ENCODE data around the gene P2RX4.
"Not testable (repeated sequence)": the region's sequence is repeated elsewhere in the genome, so short reads cannot be mapped to it uniquely, and the experiment has no call there.

Gene P2RX4

DNA sequence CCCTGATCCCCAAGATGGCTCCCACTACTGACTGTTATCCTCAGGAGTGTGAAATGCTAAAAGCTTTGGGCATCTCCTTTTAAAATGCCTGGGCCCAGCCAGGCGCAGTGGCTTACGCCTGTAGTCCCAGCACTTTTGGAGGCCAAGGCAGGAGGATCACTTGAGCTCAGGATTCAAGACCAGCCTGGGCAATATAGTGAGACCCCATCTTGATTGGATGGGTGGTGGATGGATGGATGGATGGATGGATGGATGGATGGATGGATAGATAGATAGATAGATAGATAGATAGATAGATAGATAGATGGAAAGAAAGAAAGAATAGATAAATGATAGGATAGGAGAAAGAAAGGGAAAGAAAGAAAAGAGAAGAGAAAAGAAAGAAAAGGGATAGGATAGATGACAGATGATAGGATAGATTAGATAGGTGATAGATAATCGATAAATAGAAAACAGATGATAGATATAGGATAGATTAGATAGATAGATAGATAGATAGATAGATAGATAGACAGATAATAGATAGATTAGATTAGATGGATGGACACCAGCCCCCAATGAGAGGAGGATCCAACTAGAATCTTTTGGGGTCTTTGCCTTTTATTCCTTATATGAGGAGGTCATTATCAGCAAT lies 9.5 kb downstream of the P2RX4 start:
- no peak for FAIRE-seq

DNA sequence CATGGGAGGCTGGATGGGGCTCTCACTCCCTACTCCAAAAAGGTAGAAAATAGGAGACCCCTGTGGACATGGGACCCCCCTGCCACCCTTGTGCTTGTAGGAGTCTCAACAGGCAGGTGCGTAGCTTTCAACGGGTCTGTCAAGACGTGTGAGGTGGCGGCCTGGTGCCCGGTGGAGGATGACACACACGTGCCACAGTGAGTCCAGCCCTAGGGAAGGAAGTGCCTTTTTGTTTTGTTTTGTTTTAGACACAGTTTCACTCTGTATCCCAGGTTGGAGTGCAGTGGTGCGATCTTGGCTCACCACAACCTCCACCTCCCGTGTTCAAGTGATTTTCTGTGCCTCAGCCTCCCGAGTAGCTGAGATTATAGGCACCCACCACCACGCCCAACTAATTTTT lies 12.9 kb downstream of the P2RX4 start:
- DNase-seq (ENCODE audit: low spot score) (no peak), FAIRE-seq (no peak)

More for the DNA sequence above, 9.5 kb downstream of the P2RX4 start:
- DNase-seq (ENCODE audit: low spot score): no peak

DNA sequence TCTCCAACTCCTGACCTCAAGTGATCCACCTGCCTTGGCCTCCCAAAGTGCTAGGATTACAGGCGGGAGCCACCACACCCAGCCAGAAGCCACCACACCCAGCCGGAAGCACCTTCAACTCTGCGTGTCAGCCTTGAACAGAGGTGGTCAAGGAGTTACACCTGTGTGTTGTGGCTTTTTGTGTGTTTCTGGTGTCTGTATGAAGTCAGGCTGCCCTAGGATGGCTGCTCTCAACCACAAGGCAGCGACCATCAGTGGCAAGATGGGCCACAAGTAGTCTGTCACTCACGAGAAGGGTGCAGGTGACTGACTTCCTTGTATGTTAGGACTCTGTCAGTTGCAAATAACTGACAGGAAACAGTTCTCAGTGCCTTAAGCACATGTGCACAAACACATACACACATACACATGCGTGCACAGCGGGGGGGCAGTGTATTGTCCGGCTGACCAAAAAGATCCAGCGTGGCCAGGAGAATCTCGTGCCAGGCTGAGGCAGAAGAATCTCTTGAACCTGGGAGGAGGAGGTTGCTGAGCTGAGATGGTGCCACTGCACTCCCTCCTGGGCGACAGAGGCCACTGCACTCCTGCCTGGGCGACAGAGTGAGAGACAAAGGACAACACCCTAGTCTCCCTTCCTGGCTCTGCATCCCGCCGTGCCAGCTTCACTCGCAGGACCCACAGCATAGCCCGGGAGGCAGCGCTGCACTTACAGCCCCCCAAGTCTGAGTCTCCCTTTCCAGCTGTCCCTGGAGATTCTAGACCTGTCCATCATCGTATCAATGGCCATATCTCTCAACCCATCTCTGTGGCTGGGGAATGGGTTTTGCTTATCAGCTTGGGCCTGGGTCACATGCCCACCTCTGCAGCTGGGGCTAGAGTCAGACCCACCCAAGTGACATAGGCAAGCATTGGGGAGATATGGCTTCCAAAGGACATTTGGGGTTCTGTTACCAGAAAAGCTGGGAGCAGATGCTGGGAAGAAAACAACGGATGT lies 13.7 kb downstream of the P2RX4 start:
- DNase-seq (ENCODE audit: low spot score) (no peak), FAIRE-seq (no peak)

DNA sequence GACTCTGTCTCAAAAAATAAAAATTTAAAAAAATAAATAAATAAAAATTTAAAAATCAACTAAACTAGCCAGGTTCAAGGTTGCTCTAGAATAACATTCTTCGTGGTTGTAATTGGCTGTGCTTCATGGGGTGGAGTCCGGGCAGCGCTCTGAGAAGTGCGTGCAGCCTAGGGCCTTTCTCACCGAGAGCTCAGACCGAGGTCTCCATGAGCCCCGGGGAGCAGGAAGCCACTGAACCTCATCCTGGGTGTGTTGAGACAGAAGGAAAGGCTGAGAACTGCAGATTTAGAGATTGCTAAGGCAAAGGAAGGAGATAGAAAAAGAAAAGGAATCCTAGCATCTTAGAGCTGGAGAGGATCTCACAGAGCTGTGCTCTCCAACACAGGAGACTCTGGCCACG lies 14.7 kb downstream of the P2RX4 start:
- DNase-seq (ENCODE audit: low spot score) (no peak), FAIRE-seq (no peak)

DNA sequence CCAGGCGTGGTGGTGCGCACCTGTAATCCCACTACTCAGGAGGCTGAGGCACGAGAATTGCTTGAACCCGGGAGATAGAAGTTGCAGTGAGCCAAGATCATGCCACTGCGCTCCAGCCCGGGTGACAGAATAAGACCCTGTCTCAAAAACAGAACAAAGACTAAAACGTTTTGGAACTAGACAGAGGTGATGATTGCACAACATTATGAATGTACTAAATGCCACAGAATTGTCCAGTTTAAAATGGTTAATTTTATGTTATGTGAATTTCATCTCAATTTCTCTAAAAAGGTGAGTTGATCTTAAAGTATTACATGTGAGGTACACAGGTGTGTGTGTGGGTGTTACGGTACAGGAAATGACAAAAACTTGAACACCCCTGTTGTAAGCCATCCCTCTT lies 16.5 kb downstream of the P2RX4 start:
- FAIRE-seq: no peak

DNA sequence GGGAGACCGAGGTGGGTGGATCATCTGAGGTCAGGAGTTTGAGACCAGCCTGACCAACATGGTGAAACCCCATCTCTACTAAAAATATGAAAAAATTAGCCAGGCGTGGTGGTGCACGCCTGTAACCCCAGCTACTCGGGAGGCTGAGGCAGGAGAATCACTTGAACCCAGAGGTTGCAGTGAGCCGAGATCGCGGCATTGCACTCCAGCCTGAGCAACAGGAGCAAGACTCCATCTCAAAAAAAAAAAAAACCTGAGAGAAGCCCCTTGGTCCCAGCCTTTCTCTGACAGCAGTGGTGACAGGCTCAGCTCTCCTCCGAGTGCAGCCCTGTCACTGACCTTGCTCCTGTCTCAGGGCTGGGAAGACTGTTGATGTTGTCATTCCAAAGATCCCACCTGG lies 16.9 kb downstream of the P2RX4 start:
- not testable (repeated sequence) for FAIRE-seq; DNase-seq (ENCODE audit: low spot score)

More for the DNA sequence above, 16.5 kb downstream of the P2RX4 start:
- no peak for DNase-seq (ENCODE audit: low spot score)

DNA sequence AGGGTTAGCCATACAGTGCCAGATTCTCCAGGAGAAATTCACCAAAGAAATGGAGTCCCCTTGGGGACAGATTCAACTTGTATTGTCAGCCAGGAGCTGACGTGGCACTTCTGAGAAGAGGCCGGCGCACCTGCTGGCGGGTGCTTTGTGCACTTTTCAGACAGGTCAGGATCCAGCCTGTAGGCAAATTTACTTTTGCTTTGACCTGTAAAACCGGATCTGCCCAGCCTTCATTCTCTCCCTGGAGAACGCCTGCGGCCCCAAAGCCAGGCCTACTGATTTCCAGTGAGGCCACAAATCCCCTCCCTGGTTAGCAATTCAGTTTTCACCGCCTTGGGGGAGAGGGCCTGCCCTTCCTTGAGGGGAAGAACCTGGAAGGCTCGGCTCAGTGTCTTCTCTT lies 17.4 kb downstream of the P2RX4 start:
- no peak for FAIRE-seq

DNA sequence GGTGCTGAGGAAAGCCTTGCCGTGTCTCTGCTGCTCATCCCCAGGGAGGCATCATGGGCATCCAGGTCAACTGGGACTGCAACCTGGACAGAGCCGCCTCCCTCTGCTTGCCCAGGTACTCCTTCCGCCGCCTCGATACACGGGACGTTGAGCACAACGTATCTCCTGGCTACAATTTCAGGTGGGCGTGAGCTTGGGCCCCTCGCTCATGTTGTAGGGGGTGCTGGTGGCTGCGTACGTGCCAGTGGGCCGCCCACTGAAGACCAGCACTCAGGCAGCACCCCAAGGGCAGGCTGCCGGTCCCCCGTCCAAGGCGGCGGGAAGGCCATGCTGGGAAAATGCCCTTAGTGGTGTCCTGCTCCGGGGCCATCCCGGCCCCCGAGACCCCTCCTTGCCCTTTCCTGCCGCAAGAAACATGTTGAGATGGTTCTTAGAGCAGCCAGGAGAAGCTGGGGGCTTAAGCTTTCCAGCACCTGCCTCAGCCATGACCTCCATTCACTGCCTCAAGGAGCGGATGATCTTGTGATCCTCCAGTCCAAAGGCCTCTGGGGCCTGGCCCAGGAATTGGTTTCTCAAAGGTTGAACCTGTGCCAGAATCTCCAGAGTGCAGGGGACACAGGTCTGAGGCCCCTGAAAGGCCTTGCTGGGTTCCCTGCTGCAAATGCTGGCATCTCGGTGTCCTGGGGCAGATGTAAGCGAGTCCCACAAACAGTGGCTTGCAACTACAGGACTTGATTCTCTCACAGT lies 19.2 kb downstream of the P2RX4 start:
- FAIRE-seq: no peak

More for the DNA sequence above, 17.4 kb downstream of the P2RX4 start:
- no peak for DNase-seq (ENCODE audit: low spot score)

DNA sequence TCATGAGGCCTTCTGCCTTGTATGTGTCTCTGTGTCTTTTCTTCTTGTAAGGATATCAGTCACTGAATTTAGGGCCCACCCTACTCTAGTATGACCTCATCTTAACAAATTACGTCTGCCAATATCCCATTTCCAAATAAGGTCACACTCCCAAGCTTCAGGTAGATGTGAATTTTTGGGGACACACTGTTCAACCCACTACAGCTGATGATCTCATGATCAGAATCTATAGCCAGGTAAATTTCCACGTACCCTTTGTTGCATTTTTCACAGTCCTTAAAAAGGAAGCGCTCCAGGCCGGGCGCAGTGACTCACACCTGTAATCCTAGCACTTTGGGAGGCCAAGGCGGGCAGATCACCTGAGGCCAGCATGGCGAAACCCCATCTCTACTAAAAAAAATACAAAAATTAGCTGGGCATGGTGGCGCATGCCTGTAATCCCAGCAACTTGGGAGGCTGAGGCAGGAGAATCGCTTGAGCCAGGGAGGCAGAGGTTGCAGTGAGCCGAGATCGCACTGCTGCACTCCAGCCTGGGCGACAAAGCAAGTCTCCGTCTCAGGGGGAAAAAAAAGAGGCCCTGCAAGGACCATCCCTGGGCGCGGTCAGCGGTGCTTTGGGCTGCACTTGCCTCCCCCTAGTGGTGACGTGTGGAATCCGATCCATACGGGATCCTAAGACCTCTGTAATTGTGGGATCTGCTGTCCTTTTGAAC lies 20.1 kb downstream of the P2RX4 start:
- not testable (repeated sequence) for FAIRE-seq

More for the DNA sequence above, 19.2 kb downstream of the P2RX4 start:
- no peak for DNase-seq (ENCODE audit: low spot score)

DNA sequence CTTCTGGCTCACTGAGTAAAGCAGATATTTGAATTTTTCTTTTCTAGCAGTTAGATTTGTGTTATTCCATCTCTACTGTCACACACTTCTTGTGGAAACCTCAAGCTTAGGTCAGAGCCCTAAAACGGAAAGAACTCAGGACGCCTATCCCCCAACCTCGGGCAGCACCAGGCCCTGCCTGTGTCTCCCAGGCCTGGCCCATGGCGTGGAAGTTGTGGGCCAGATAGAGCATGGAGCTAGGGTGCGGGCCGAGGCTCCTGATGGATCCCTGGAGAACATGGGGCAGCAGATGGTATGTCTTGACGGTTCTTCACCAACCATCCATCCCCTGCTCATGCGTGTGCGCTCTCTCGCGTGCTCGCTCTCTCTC lies 20.6 kb downstream of the P2RX4 start:
- DNase-seq (ENCODE audit: low spot score) (no peak), FAIRE-seq (no peak)

More for the DNA sequence above, 20.1 kb downstream of the P2RX4 start:
- DNase-seq (ENCODE audit: low spot score): peak; percentile 86

DNA sequence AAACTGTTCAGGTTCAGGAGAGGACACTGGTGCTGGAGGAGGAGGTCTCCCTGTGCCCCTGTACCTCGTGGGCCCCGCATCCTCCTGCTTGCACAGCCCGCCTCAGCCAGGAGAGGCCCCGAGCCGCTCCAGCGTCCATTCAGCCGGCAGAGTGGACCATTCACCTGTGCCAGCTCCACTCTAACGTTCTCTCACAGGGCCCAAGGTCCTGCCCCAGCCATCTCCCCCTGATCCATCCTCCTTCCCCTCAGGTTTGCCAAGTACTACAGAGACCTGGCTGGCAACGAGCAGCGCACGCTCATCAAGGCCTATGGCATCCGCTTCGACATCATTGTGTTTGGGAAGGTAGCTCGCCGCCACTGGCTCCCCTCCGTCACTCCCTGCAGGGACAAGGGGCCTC lies 22.2 kb downstream of the P2RX4 start:
- FAIRE-seq (no peak), DNase-seq (ENCODE audit: low spot score) (no peak)

DNA sequence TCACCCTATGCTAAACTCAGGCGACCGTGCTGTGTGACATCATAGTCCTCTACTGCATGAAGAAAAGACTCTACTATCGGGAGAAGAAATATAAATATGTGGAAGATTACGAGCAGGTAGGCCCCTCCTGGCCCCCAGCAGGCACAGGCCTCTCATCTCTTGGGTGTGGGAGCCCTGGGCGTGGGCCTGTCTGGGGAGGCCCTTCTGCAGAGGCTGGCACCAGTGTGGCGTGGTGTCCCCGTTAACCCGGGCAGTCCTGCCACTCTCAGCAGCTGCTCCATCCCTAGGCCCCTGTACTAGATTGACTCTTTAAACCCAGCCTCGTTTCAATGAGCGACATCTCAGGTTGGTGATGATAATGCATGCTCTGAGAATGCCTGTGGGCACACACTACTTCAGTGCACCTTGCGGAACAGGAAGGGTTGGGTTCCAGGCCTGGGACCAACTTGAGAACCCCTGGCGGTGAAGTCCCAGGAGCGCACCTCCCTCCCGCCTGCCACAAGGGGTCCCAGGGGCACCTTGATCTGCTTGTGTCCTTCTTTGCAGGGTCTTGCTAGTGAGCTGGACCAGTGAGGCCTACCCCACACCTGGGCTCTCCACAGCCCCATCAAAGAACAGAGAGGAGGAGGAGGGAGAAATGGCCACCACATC lies 23.2 kb downstream of the P2RX4 start:
- DNase-seq (ENCODE audit: low spot score): no peak
- no peak for FAIRE-seq

DNA sequence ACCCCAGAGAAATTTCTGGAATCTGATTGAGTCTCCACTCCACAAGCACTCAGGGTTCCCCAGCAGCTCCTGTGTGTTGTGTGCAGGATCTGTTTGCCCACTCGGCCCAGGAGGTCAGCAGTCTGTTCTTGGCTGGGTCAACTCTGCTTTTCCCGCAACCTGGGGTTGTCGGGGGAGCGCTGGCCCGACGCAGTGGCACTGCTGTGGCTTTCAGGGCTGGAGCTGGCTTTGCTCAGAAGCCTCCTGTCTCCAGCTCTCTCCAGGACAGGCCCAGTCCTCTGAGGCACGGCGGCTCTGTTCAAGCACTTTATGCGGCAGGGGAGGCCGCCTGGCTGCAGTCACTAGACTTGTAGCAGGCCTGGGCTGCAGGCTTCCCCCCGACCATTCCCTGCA lies 23.7 kb downstream of the P2RX4 start:
- FAIRE-seq (no peak), DNase-seq (ENCODE audit: low spot score) (no peak)

DNA sequence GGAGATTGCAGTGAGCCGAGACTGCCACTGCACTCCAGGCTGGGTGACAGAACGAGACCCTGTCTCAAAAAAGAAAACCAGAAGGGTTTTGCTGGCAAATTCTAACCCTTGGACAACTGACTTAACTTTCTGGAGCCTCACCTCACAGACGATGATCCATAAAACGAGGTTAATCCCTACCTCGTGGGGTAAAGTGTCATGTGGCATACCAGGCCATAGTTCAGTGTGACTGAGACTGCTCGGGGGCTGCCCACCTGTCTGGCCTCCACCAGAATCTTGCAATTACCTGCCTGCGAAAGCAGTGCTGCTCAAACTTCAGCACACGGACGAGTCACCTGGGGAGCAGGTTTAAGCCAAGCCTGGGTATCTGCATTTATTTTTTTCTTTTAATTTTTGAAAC lies 26.8 kb downstream of the P2RX4 start:
- FAIRE-seq (no peak), DNase-seq (ENCODE audit: low spot score) (no peak)

DNA sequence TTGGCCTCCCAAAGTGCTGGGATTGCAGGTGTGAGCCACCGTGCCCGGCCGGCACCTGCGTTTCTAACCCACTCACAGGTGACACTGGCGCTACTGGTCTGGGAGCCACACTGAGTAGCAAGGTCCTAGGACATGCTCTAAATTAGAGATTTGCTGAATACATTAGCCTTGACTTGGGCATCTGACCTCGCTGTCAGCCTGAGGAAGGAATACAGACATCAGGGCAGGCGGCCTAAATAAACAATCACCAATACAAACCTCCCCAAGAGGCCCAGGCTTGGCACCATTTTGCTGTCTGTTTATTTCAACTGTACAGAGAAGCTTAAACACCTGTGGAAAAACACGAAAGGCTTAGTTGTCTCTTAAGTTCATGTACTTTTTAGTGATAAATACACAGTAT lies 27.5 kb downstream of the P2RX4 start:
- DNase-seq (ENCODE audit: low spot score): no peak
- no peak for FAIRE-seq

DNA sequence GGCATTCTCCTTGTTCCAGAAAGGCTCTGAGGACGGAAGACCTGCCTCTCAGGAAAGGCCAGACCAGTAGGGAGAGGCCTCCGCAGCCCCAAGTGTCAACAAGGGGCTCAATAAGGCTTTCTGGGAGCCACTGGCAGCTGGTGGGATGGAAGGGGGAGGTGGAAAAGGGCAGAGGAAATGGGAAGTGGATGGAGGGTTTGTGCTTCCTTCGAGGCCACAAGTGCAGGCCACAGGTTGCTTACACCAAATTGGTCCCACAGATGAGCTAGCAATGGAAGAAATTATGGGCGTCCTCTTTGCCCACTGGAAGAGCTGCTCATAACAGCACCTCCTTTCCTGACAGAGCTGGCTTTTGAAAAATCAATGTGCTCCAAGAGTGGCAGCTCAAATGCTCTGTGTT lies 28.2 kb downstream of the P2RX4 start:
- DNase-seq (ENCODE audit: low spot score): no peak
- no peak for FAIRE-seq

DNA sequence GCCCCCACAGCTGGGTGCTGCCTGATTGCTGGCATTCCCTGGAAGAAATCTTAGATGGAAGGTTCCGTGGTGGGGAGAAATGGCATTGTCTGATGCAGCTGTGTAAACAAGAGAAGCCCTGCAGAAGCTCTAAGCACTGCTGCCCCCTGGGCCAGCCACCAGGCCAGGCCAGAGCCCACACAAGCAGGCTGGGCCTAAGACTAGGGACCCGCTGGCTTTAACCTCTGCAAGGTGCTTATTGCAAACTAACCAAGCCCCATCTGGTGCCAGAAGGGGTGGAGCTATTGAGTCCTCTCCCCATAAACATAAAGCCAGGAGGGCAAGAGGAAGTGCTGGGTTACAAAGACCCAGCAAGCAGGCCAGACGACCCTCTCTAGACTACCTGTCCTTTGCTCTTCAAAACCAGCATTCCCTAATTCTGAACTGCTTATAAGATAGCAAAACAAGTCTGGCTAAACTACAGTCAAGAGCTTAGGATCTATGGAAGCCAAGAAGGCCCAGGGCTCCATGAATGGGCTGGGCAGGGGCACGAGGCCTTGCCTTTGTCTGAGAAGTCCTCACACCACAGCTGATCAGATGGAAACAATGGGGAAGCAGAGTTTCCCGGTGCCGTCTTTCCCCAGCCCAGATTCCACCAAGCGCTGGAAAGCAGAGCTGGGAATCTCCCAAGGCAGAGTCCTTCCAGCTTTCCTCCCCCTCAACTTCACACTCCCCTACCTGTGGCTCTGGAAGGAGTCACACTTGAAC lies 28.8 kb downstream of the P2RX4 start:
- DNase-seq (ENCODE audit: low spot score) (no peak), FAIRE-seq (no peak)

DNA sequence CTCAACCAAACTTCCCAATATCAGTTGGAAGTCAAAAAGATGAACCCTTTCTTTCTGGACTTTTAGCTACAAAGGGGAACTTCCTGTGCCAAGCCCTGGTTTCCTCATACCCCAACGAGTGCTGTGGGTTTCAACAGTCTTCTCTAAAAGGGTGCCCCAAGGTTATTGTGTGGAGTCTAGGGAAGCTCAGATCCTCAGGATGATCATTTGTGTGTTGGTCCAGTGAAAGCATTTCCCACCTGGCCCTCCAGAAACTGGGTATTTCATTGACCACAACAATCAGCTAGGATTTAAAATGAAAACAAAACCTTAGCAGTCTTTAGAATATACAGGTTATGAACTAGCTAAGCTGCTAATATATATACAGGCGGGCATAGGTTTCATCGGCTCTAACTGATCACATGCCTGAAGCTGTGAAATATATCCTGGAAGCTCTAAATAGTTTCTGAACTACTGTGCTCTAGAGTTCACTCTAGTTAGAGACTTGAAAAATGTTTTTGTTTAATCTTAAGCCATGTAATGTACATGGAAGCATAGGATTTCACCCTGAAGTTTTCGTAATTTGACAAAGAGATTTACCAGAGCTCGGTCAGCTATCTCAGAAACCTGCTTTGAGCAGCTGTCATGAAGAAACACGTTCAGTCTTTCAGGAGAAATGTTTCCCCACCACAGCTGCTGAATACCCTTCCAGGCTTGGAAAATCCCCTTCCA lies 29.6 kb downstream of the P2RX4 start:
- FAIRE-seq: no peak

DNA sequence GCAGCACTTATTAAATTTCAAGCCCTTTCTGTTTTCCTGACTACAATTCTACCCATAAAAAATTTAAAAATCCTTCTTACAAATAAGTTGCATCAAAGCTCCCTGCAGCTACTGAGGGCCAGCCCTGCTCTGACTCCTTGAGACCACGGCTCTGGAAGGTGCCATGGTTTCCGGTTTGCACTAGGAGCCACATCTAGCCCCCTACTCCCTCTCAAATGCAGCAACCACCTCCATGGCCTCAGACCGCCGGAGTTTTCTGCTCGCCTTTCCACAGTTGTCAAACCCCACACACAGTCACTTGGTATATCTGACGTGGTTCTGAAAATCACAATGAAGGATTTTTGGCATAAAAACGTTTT lies 30.1 kb downstream of the P2RX4 start:
- no peak for DNase-seq (ENCODE audit: low spot score)
- FAIRE-seq: no peak

More for the DNA sequence above, 29.6 kb downstream of the P2RX4 start:
- no peak for DNase-seq (ENCODE audit: low spot score)

Data from urothelium cell line (cell line).